GM18519 (cell line): ENCODE results near the gene SCNM1.
A peak's percentile ranks its signal among the peaks of the same experiment; 100 is the strongest.

Experiments used
- ATAC-seq: cut with Tn5 transposase; IDR thresholded peaks from one replicate; pipeline ENCODE4 v1.9.1; 2021; ENCODE audit warnings: mild to moderate bottlenecking, moderate library complexity; ENCODE audit not compliant: unreplicated experiment, low FRiP score

SCNM1 gene

GRCh38 chr1:151165738-151166504, at the start of gene SCNM1, which contains the start of gene LYSMD1:
SCNM1 (plus strand) TSS chr1:151166144; CDS start chr1:151166153, 9 bp downstream.
LYSMD1 (minus strand) TSS chr1:151165902; CDS start chr1:151165258, 644 bp downstream.
- ATAC-seq = peak; percentile 79

GRCh38 chr1:151124763-151125403, 41.1 kb upstream of the SCNM1 start:
- ATAC-seq = no peak

GRCh38 chr1:151128800-151129199, 37.1 kb upstream of the SCNM1 start:
- ATAC-seq = no peak

GRCh38 chr1:151130987-151131586, 34.9 kb upstream of the SCNM1 start:
- no peak for ATAC-seq

- ATAC-seq = no peak
Observed at GRCh38 chr1:151131701-151132334, 34.1 kb upstream of the SCNM1 start.

- ATAC-seq = no peak
Observed at GRCh38 chr1:151132335-151133017, 33.5 kb upstream of the SCNM1 start.

GRCh38 chr1:151133018-151133806, 32.7 kb upstream of the SCNM1 start:
- ATAC-seq = no peak

GRCh38 chr1:151134396-151134795, 31.5 kb upstream of the SCNM1 start:
- no peak for ATAC-seq

GRCh38 chr1:151134991-151135390, 31.0 kb upstream of the SCNM1 start:
- ATAC-seq = no peak

GRCh38 chr1:151135433-151136385, 30.2 kb upstream of the SCNM1 start:
- ATAC-seq = no peak

- no peak for ATAC-seq
Observed at GRCh38 chr1:151137789-151138188, 28.2 kb upstream of the SCNM1 start.

GRCh38 chr1:151142411-151143056, 23.4 kb upstream of the SCNM1 start:
- no peak for ATAC-seq

GRCh38 chr1:151143057-151143435, 22.9 kb upstream of the SCNM1 start:
- no peak for ATAC-seq

GRCh38 chr1:151143986-151144385, 22.0 kb upstream of the SCNM1 start:
- no peak for ATAC-seq

- ATAC-seq = no peak
Observed at GRCh38 chr1:151144474-151145303, 21.3 kb upstream of the SCNM1 start.

- no peak for ATAC-seq
Observed at GRCh38 chr1:151145304-151146071, 20.5 kb upstream of the SCNM1 start.

GRCh38 chr1:151146072-151146411, 19.9 kb upstream of the SCNM1 start:
- ATAC-seq = no peak
